Mesodermal cell (in vitro differentiated cells): ENCODE measurements around the gene CCDC9.
A peak's percentile ranks its signal among the peaks of the same experiment; 100 is the strongest.
"Not testable (repeated sequence)": the region's sequence is repeated elsewhere in the genome, so short reads cannot be mapped to it uniquely, and the experiment has no call there.

ENCODE experiments used
- H3K27ac ChIP-seq: 2 replicates; pipeline ENCODE4 v1.7.0; 2013; ENCODE audit warnings: mild to moderate bottlenecking, low read depth, low read length, moderate library complexity; ENCODE audit not compliant: severe bottlenecking
- H3K36me3 ChIP-seq: 2 replicates; pipeline ENCODE4 v1.7.1; 2013; ENCODE audit warnings: mild to moderate bottlenecking, low read length, moderate library complexity; ENCODE audit not compliant: control insufficient read depth, insufficient read depth
- H3K4me1 ChIP-seq: one replicate; pipeline ENCODE4 v1.7.1; 2013; ENCODE audit warnings: mild to moderate bottlenecking, low read length; ENCODE audit not compliant: insufficient read depth, control insufficient read depth, poor library complexity, severe bottlenecking
- H3K4me3 ChIP-seq: 2 replicates; pipeline ENCODE4 v1.7.0; 2013; ENCODE audit warnings: low read length, control low read depth, mild to moderate bottlenecking; ENCODE audit not compliant: insufficient read depth, poor library complexity, severe bottlenecking; ENCODE audit errors: extremely low read depth
- H3K9me3 ChIP-seq: 2 replicates; pipeline ENCODE4 v1.7.1; 2013; ENCODE audit warnings: mild to moderate bottlenecking, low read length, moderate library complexity; ENCODE audit not compliant: control insufficient read depth
- WGBS, 2 experiments: methylation state at CpG; one replicate each; pipeline ENCODE4 v1.1.5; 2013; ENCODE audit warnings: missing lambda C conversion rate in 2 of 2; ENCODE audit not compliant: insufficient coverage in 2 of 2; 5-methylcytosine and 5-hydroxymethylcytosine counted together

Gene CCDC9

GRCh38 chr19:47253467-47253881, 2.9 kb upstream of the CCDC9 start:
- Histone ChIP-seq H3K4me3 (no peak overlapping the region), H3K27ac (peak overlapping the region; percentile 41), H3K4me1 (peaks cover 16% of the 10 kb centered on the region), H3K9me3 (no peaks in the 10 kb centered on the region), H3K36me3 (peaks cover under 1% of the 10 kb centered on the region)
- 89 to 90% methylated on average over 3 of the region's 3 CpGs for WGBS, 2 experiments

- WGBS, 2 experiments: 94% methylated on average over 3 of the region's 5 CpGs; no CpG with 5 or more reads in 1 of the 2 experiments
- Histone ChIP-seq H3K27ac (peak overlapping the region; percentile 41), H3K36me3 (peaks cover 6% of the 10 kb centered on the region), H3K4me3 (no peak overlapping the region), H3K9me3 (no peaks in the 10 kb centered on the region), H3K4me1 (peaks cover 21% of the 10 kb centered on the region)
Measured at GRCh38 chr19:47253970-47254369, 2.4 kb upstream of the CCDC9 start.

GRCh38 chr19:47256693-47257410, 527 bp downstream of the CCDC9 start:
- 0% methylated on average over 24 to 40 of the region's 52 CpGs for WGBS, 2 experiments
- peak overlapping the region; percentile 58 for H3K4me3 ChIP-seq

GRCh38 chr19:47257411-47258169, 1.3 kb downstream of the CCDC9 start:
- Histone ChIP-seq H3K27ac (peak overlapping the region; percentile 97), H3K4me3 (peak overlapping the region; percentile 58), H3K36me3 (peaks cover 41% of the 10 kb centered on the region), H3K9me3 (no peaks in the 10 kb centered on the region), H3K4me1 (peaks cover 26% of the 10 kb centered on the region)
- 4 to 7% methylated on average over 25 to 29 of the region's 29 CpGs for WGBS, 2 experiments

More at GRCh38 chr19:47256693-47257410, 527 bp downstream of the CCDC9 start:
- Histone ChIP-seq H3K4me1 (peaks cover 26% of the 10 kb centered on the region), H3K36me3 (peaks cover 33% of the 10 kb centered on the region), H3K27ac (peak overlapping the region; percentile 97), H3K9me3 (no peaks in the 10 kb centered on the region)

GRCh38 chr19:47258434-47258833, 2.1 kb downstream of the CCDC9 start:
- H3K36me3 ChIP-seq: peaks cover 48% of the 10 kb centered on the region
- H3K9me3 ChIP-seq: no peaks in the 10 kb centered on the region
- H3K27ac ChIP-seq: peak overlapping the region; percentile 97
- peaks cover 25% of the 10 kb centered on the region for H3K4me1 ChIP-seq
- H3K4me3 ChIP-seq: peak overlapping the region; percentile 58
- 80 to 98% methylated on average over 3 to 9 of the region's 9 CpGs for WGBS, 2 experiments

GRCh38 chr19:47258895-47259555, 2.7 kb downstream of the CCDC9 start:
- Histone ChIP-seq H3K9me3 (no peaks in the 10 kb centered on the region), H3K4me3 (no peak overlapping the region), H3K4me1 (peaks cover 19% of the 10 kb centered on the region), H3K36me3 (peaks cover 51% of the 10 kb centered on the region), H3K27ac (no peak overlapping the region)
- 91 to 96% methylated on average over 5 to 6 of the region's 6 CpGs for WGBS, 2 experiments

- Histone ChIP-seq H3K4me3 (no peak overlapping the region), H3K9me3 (no peaks in the 10 kb centered on the region), H3K27ac (no peak overlapping the region), H3K4me1 (peaks cover 19% of the 10 kb centered on the region), H3K36me3 (peaks cover 65% of the 10 kb centered on the region)
- 95 to 96% methylated on average over 17 of the region's 17 CpGs for WGBS, 2 experiments
Measured at GRCh38 chr19:47260476-47260875, 4.2 kb downstream of the CCDC9 start.

GRCh38 chr19:47261946-47262793, 5.8 kb downstream of the CCDC9 start:
- WGBS, 2 experiments: 95% methylated on average over 11 to 13 of the region's 14 CpGs
- not testable (repeated sequence) for H3K9me3 ChIP-seq, H3K4me3 ChIP-seq, H3K27ac ChIP-seq
- Histone ChIP-seq H3K36me3 (peaks cover 79% of the 10 kb centered on the region), H3K4me1 (peaks cover 19% of the 10 kb centered on the region)

GRCh38 chr19:47264629-47265028, 8.3 kb downstream of the CCDC9 start:
- peaks cover 90% of the 10 kb centered on the region for H3K36me3 ChIP-seq
- H3K4me3 ChIP-seq: no peak overlapping the region
- WGBS, 2 experiments: 97 to 99% methylated on average over 20 to 27 of the region's 30 CpGs
- no peak overlapping the region for H3K27ac ChIP-seq
- H3K9me3 ChIP-seq: no peaks in the 10 kb centered on the region
- H3K4me1 ChIP-seq: peaks cover 4% of the 10 kb centered on the region

- H3K9me3 ChIP-seq: no peaks in the 10 kb centered on the region
- no peak overlapping the region for H3K4me3 ChIP-seq
- H3K36me3 ChIP-seq: peaks cover 89% of the 10 kb centered on the region
- 92 to 97% methylated on average over 20 to 21 of the region's 21 CpGs for WGBS, 2 experiments
- H3K4me1 ChIP-seq: no peaks in the 10 kb centered on the region
- H3K27ac ChIP-seq: no peak overlapping the region
Measured at GRCh38 chr19:47266401-47266941, 10.1 kb downstream of the CCDC9 start.
